Epithelial cell of prostate (primary cell): ENCODE data around the gene CDK3.

ENCODE experiments used
- DNase-seq: peaks from one replicate; pipeline ENCODE4 v3.0.0-alpha.2; 2011; ENCODE audit warnings: low read depth, low spot score
- H3K27ac ChIP-seq: fragments of 450-650 bp; 2 replicates; pipeline ENCODE4 v1.5.1; 2017; ENCODE audit warnings: mild to moderate bottlenecking

The CDK3 gene

GRCh38 chr17:76011951-76012350 lies 11.3 kb downstream of the CDK3 start:
- H3K27ac ChIP-seq = no peak overlapping the region
- no peak for DNase-seq

GRCh38 chr17:76013377-76013932 lies 12.8 kb downstream of the CDK3 start:
- no peak overlapping the region for H3K27ac ChIP-seq
- no peak for DNase-seq

GRCh38 chr17:76014100-76014924 lies 13.7 kb downstream of the CDK3 start:
- no peak overlapping the region for H3K27ac ChIP-seq
- no peak for DNase-seq

- no peak overlapping the region for H3K27ac ChIP-seq
- no peak for DNase-seq
Measured at GRCh38 chr17:76014925-76015261, 14.2 kb downstream of the CDK3 start.

- DNase-seq = no peak
- H3K27ac ChIP-seq = no peak overlapping the region
Measured at GRCh38 chr17:76017481-76018339, 17.1 kb downstream of the CDK3 start.

- no peak for DNase-seq
Measured at GRCh38 chr17:76018340-76018680, 17.7 kb downstream of the CDK3 start.

GRCh38 chr17:76018801-76019200 lies 18.1 kb downstream of the CDK3 start:
- no peak for DNase-seq
- no peak overlapping the region for H3K27ac ChIP-seq

More at GRCh38 chr17:76018340-76018680, 17.7 kb downstream of the CDK3 start:
- H3K27ac ChIP-seq = no peak overlapping the region

- H3K27ac ChIP-seq = no peak overlapping the region
- DNase-seq = no peak
Measured at GRCh38 chr17:76019833-76020467, 19.3 kb downstream of the CDK3 start.

GRCh38 chr17:76022285-76022684 lies 21.6 kb downstream of the CDK3 start:
- H3K27ac ChIP-seq = no peak overlapping the region

GRCh38 chr17:76022973-76023899 lies 22.6 kb downstream of the CDK3 start:
- DNase-seq = no peak
- no peak overlapping the region for H3K27ac ChIP-seq

More at GRCh38 chr17:76022285-76022684, 21.6 kb downstream of the CDK3 start:
- DNase-seq = no peak

- no peak for DNase-seq
- no peak overlapping the region for H3K27ac ChIP-seq
Measured at GRCh38 chr17:76023900-76024237, 23.2 kb downstream of the CDK3 start.

- no peak overlapping the region for H3K27ac ChIP-seq
- DNase-seq = no peak
Measured at GRCh38 chr17:76024353-76024752, 23.7 kb downstream of the CDK3 start.

- DNase-seq = no peak
- H3K27ac ChIP-seq = no peak overlapping the region
Measured at GRCh38 chr17:76025294-76025693, 24.6 kb downstream of the CDK3 start.

- H3K27ac ChIP-seq = peak overlapping the region; percentile 55
- DNase-seq = no peak
Measured at GRCh38 chr17:76026714-76027158, 26.1 kb downstream of the CDK3 start.

GRCh38 chr17:76027159-76027839 lies 26.6 kb downstream of the CDK3 start, which contains the start of gene EVPL:
EVPL (minus strand) TSS chr17:76027306; CDS start chr17:76027198, 108 bp downstream.
- DNase-seq = peak; percentile 82
- peak within 1 kb of the TSS; percentile 55 for H3K27ac ChIP-seq

- no peak overlapping the region for H3K27ac ChIP-seq
- no peak for DNase-seq
Measured at GRCh38 chr17:76032073-76032779, 31.6 kb downstream of the CDK3 start.

- DNase-seq = no peak
- H3K27ac ChIP-seq = no peak overlapping the region
Measured at GRCh38 chr17:76032780-76033108, 32.1 kb downstream of the CDK3 start.

- no peak overlapping the region for H3K27ac ChIP-seq
Measured at GRCh38 chr17:76033139-76033538, 32.5 kb downstream of the CDK3 start.

More at GRCh38 chr17:76033139-76033538, 32.5 kb downstream of the CDK3 start:
- DNase-seq = no peak
